GM21737 (cell line): ENCODE results near the gene CXorf38.

ENCODE experiments used
- ATAC-seq: cut with Tn5 transposase; IDR thresholded peaks from one replicate; pipeline ENCODE4 v1.9.1; 2021; ENCODE audit warnings: mild to moderate bottlenecking, moderate library complexity; ENCODE audit not compliant: unreplicated experiment

The CXorf38 gene, protein sequence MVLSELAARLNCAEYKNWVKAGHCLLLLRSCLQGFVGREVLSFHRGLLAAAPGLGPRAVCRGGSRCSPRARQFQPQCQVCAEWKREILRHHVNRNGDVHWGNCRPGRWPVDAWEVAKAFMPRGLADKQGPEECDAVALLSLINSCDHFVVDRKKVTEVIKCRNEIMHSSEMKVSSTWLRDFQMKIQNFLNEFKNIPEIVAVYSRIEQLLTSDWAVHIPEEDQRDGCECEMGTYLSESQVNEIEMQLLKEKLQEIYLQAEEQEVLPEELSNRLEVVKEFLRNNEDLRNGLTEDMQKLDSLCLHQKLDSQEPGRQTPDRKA

DNA sequence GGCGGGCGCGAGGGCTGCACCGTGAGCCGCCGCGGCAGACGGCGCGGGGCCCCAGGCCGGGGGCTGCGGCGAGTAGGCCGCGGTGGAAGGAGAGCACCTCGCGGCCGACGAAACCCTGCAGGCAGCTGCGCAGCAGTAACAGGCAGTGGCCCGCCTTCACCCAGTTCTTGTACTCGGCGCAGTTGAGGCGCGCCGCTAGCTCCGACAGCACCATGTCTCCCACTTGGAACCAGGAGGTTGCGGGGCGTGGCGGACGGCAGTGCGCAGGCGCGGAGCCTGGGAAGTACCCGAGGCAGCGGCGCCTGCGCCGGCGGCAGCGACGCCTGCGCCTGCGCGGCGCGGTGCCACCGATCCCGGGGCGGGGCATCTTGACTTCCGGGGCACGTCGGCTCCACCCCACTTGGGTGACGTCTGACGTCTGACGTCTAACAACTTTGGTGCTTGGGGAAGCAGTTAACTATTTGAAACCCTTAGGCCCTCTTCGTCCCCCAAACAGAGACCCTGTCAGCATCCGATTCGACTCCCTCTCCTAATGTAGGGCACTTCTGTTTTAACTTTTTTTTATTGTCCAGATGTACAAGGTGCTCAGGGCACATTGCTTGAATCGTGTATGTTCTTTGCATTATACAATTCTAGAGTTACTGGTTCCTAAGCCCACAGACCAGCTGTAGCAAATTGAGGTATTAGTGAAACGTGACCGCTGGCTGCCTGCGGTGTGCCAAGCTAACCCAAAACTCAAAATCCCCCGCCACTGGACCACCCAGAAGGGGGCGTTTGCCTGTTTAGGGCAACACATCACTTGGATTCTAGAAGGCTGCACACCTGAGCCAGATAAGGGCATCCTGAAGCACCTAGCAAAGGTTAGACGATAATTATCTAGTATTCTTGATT, at the start of gene CXorf38:
TSS of gene CXorf38 (minus strand) at position 255 of the 891 bp plus-strand sequence. CDS start at position 214, 41 bp downstream.
- ATAC-seq = peak; percentile 65

DNA sequence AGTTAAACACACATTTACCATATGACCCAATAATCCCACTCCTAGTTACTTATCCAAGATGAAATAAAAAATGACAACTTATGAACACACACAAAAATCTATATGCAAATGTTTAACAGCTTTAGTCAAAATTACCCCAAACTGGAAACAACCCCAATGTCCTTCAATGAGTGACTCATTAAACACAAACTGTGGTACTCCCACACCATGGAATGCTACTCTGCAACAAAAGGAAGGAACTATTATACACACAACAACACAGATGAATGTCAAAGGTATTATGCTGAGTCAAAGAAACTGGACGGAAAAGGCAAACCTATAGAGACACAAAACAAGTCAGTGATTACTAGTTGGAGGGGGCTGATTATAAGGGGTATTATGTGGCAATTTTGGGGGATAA, 47.4 kb upstream of the CXorf38 start:
- no peak for ATAC-seq

DNA sequence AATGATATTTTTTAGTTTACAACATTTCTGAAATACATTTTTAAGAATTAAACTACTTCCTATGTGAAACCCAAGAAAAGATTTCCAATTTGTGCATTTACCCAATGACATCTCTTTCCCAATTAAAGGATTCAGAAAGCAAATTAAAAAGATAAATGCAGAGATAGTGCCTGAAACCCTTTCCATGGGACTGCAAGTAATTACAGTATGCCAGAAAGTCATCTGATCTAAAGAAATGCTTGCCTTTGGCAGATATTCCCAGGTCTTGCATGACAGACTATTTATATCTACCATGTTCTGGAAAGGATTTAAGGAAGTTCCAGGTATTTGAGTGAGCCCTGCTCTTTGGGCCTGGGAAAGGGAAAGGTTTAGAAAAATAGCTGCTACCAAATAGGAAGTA, 41.6 kb upstream of the CXorf38 start:
- ATAC-seq = no peak

DNA sequence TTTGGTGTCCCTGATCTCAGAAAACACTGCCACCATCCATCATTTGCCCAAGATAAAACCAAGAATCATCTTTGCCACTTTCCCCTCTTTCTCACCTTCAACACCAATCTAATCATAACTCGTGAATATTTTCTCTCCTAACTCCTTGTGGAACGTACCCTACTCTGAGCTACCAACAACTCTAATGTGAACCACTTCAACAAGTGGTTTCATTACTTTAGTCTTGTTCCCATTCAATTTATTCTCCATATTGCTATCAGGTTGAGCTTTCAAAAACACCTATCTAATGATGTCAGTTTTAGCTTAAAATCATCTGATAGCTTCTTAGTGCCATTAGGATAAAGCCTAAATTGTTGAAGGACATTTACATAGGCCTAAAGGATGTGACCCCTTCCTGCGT, 39.8 kb upstream of the CXorf38 start:
- no peak for ATAC-seq

DNA sequence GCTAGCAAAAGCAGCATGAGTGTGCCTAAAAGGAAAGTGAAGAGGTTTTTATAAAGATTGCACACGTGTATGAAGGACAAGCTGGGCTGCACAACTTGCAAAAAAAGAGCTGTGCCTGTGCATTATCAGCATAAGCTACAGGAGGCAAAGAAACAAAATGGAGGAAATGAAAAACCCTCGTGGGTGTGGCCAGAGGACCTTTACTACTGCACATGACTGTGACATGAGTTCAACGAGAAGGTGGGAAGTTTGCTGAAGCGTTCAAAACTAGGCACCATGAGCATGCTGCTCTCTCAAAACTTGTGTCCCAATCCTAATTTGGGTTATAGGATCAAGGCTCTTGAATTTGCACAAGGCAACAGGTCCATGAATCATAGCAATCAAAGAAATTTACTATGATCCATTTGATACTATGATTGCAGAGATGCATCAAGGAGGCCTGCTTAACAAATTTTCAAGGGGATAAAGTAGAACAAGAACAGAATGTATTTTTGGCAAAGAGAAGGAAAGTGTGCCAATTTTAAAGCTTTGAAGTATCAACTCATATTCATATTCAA, 38.1 kb upstream of the CXorf38 start:
- no peak for ATAC-seq

DNA sequence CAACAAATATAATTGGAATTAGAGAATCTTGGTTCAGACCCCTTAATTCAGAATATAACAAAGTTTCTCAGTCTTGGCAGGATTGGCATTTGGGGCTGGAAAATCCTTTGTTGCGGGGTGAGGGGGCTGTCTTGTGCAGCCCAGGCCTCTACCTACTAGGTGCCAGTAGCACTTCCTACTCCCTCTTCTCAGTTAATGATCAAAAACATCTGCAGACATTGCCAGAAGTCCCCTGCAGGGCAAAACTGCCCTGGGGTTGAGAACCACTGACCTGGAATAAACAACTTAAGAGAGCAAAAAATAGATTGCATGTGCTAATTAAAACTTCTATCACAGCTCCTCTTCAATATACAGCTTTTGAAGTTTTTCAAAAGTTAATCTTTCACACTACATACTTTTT, 36.7 kb upstream of the CXorf38 start:
- no peak for ATAC-seq

DNA sequence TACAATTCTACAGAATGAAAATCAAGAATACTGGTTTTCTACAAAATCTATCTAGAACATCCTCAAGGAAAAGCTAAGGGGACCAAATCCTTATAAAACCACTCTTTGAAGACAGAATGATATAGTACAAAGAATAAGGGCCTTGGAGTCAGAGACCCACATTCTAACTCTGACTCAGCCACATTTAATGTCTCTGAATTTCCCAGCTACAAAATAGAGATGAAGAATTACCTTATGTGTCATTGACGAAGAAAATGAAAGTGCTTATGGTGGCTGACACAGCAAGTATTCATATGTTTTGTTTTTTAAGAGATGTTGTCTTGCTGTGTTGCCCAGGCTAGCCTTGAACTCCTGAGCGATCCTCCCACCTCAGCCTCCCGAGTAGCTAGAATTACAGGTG, 35.9 kb upstream of the CXorf38 start:
- ATAC-seq = no peak

DNA sequence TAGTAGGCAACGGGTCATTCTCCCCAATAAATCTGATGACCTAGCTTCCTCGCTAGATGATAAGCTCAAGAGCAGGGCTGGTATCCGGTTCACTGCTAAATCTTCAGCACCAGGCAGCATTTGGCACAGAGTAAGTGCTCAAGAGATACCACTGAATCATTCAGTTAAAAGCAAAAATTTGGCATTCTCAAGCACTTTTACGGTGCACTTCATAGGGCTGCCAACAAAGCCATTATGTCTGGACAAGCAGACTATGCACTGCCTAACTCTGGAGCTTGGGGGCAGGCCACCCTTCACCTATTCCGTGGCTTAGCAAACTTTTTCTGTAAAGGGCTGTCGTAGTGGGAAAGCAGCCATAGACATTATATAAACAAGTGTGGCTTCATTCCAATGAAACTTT, 23.8 kb upstream of the CXorf38 start:
- ATAC-seq = no peak

DNA sequence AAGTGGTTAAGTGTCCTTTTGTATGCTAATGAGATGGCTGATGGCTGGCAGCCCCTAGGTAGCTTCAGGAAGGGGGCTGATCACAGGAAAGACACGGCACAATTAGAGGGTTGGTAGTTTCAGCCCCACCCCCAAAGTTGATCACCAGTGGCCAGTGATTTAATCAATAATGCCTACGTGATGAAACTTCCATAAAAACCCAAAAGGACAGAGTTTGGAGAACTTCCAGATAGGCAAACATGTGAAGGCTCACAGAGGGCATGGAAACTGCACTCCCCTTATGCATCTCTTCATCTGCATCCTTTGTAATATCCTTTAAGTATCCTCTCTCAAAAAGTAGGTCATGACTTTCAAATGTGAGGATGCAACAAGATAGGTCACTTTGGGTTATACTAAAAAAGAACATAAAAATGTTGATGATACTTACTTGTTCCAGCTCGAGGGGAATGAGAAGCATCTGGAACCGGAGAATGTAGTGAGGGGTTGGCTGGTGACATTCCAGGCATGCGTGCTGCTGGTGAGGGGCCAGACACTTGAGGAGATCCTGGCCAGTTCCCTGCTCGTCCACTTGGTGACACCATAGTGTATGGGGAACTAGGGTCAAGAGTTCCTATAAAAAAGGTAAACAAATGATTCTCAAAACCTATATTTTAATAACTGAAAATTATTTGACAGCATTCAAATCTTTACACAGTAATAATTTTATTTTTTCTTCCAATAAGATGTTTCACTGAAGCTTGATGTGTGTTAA, 16.7 kb upstream of the CXorf38 start:
- no peak for ATAC-seq

DNA sequence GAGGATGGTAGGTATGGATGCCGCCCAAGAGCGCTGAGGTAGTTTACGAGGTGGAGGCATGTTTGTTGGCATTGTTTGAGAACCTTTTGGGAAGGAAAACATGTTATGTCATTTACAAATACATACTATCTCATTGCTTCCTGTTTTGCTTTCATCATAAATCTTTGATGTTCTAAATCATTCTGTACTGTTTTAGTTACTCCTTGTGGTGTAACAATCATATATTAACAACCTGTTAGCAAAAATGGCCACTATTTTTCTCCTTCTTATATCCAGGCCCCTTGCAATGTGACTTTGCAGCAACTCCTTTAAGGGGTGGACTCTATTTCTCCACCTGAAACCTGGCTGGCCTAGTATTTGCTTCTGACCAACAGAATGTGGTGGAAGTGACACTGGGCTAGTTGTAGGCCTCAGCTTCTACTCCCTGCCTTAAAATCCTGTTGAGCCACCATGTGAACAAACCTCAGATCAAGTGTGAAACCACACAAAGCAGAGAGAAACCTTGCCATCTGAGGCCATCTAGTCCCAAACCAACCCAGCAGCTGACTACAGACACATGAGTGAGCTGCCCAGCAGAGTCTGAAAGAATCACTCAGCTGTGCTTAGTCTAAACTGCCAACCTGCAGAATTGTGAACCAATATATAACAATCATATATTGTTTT, 15.8 kb upstream of the CXorf38 start:
- ATAC-seq = no peak

DNA sequence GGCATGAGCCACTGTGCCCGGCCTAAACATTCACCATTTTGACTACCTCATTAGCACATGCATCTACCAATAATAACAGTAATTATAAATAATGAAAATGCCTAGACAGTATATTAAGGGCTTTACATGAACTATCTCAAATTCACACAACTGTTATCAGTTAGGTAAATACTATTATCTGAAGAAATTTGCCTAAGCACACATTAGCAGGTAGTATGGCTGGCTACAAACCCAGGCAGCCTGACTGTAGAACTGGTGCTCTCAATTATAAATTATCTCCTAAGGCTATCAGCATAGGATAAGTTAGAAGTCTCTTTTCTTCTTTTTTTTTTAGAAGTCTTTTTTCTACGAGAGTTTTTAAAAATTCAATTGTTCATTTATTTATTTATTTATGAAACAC, 14.1 kb upstream of the CXorf38 start:
- ATAC-seq = no peak

DNA sequence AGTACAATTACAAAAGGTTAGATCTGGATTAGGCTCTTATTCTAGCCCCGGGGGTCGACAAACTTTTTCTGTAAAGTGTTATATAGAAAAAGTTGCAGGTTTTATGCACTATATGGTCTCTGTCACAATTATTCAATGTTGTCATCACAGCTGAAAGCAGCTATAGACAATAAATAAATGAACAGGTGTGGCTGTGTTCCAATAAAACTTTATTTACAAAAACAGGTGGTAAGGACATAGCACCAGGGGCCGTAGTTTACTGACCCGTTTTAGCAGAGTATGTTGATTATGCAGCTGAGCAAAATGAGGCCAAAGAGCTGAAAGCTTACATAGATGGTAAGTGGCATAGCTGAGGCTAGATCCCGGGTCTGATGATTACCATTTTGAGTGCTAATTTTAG, 13.0 kb upstream of the CXorf38 start:
- no peak for ATAC-seq

DNA sequence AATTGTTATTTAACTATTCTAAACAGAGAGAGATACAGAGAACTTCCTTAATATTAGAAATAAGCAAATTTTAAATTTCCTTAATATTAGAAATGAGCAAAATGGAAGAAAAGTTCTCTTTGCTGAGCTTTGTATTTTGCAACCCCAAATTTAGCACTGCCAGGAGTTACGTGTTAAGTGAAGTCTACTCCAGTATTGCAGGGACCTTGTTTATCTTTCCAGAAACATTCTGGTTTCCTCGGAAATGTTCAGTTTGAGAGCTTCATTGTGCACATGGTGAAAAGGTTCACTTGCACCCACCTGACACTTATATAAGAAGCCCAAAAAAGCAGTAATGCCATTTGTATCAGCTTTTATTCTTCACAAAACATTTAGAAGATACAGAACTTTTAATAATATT, 6.2 kb upstream of the CXorf38 start:
- ATAC-seq = no peak

DNA sequence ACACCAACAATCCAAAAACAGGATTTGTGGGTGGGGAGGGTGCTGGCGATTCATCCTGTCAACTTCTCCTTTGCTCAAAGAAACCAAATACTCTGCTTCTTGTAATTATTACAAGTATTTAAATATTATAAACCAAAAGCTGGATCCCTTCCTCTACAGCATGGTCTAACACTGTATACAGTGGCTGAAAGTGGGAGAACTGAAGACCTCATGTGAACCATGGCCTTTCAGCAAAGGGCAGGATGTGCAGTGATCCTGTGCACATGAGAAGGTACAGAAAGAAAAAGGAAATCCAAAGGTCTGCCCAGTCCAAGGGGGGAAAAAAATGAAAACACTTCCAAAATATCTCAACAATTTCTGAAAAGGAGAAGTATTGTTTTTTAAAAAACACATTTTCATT, 5.3 kb upstream of the CXorf38 start:
- ATAC-seq = no peak

DNA sequence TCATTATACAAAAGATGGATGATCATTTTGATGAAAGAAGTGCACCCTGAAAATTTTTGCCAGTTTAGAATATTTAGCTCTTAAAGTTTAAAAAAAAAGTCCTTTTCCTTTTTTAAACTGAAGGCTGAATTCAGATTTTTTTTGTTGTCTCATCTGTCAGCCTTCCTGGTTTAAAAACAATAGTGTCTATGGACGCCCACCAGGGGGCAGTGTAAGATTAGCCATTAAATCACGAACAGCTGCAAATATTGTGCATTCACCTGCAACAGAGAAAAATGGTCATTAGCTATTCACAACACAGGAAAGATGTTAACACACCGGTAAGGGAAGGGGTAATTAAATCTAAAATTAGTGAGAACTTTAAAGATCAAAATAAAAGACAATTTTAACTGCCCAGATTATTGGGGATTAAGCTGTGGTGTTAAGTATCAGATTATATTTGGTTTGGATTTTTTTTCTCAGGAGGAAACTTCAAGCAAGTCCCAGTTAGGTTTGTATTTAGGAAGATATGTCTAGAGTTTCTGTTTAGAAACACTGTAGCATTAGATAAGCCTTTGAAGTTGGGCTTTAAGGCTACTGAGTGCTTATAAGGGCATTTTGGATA, 4.4 kb upstream of the CXorf38 start:
- no peak for ATAC-seq

DNA sequence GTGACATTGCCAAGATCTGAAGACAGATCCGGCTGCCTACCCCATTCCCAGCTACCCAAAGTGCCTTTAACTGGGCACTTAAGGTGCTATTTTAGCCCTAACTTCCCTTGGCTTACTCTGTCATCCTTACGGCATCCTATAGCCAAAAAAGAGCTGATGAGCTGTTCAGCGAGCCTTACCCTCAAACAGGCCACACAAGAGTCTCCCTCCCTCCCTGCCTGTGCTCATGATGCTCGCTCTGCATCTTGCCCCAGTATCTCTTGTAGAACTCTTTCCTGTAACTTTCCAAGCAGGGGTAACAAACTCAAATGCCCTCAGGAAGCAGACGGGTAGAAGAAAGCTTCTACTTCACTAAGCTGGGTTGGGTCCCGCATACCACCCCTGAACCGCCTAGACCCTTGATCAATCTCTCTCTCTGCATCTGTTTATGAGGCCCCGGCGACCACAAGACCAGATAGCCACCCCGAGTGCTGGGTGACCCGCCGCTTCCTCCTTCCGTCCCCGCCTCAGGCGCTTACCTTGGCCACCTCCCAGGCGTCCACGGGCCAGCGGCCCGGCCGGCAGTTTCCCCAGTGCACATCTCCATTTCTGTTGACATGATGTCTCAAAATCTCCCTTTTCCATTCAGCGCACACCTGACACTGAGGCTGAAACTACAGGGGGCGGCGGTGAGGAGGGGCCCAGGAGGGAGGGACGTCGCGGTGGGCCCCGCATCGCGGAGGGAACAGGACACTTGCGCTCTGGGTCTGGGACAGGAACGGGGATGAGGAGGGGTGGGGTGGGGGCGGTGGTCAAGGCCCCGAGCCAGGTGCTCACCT, 663 bp downstream of the CXorf38 start:
- ATAC-seq = peak; percentile 33

DNA sequence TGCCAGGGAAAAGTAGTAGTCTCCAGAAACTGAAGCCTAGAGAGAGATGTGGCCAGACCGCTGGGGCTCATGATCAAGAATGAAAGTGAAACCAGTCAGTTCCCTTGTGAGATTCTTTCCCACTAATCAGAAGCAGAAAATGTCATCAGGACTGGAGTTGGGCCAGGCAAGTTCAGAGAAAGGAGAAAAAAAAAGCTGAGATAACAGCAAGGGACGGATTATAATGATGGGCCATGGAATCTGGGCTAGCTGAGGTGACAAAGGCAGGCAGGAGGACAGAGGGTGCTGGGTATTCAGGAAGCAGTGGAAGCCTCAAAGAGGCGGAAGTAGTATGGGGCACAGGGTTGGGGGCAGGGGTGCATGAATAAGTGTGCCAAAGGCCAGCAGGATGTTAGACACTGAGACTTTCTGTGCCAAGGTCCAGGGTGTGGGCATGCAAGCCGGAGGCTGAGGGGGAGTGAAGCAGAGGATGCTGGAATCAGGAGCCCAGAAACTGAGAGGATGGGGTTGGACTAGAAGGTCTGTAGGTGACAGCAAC, 2.5 kb downstream of the CXorf38 start:
- ATAC-seq = no peak

DNA sequence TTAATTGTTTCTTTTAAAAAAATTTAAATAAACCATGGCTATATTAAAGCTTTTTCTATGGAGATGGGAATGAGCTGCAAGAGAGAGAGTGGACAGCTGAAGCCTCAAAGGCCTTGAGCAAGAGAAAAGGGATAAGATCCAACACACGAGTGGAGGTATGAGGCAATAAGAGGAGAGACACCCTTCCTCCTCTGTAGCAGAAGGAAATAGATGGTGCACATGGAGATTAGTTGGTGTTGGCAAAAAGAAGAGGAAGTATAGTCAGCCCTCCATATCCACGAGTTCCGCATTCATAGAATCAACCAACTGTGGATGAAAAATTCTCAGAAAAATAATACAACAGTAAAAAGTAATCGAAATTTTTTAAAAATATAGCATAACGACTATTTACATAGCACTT, 3.2 kb downstream of the CXorf38 start:
- no peak for ATAC-seq

DNA sequence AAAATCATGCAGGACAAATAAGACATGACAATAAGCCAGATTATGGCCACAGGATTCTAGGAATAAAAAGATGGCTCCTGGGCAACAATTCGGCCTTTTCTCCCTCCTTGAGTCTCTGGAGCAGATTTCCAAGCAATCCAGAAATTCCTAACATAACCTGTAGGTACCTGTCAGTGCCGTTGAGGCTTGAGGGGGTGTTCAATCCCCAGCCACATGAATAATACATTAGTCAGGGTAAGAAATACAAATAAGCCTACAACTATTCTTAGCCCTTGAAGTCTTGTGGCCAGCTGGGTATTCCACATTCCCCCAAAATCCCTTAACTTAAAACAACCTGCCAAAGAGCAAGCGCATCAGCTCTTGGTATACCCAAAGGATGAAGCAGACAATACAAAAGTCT, 9.7 kb downstream of the CXorf38 start:
- no peak for ATAC-seq
